IPS DF 4.7 (cell line): Measurements from ENCODE around the gene MAP7D1.

Experiments
- DNase-seq: peaks from one replicate; pipeline ENCODE4 v3.0.0-alpha.2; 2013; ENCODE audit warnings: low spot score; ENCODE audit errors: extremely low read depth

The MAP7D1 gene

GRCh38 chr1:36126797-36127500, 29.0 kb upstream of the MAP7D1 start:
- DNase-seq, result no peak

GRCh38 chr1:36128126-36128904, 27.6 kb upstream of the MAP7D1 start:
- no peak for DNase-seq

- DNase-seq, result no peak
These were observed 27.1 kb upstream of the MAP7D1 start for GRCh38 chr1:36128905-36129206.

GRCh38 chr1:36132029-36132428, 23.9 kb upstream of the MAP7D1 start:
- DNase-seq, result no peak

- no peak for DNase-seq
These were observed 22.5 kb upstream of the MAP7D1 start for GRCh38 chr1:36133484-36133883.

GRCh38 chr1:36134031-36134430, 21.9 kb upstream of the MAP7D1 start:
- DNase-seq, result no peak

GRCh38 chr1:36134505-36135329, 21.2 kb upstream of the MAP7D1 start:
- DNase-seq, result peak; percentile 44

GRCh38 chr1:36135330-36135667, 20.7 kb upstream of the MAP7D1 start:
- no peak for DNase-seq

- DNase-seq, result no peak
These were observed 20.2 kb upstream of the MAP7D1 start for GRCh38 chr1:36135796-36136195.

GRCh38 chr1:36136535-36136934, 19.4 kb upstream of the MAP7D1 start:
- no peak for DNase-seq

- DNase-seq, result no peak
These were observed 18.7 kb upstream of the MAP7D1 start for GRCh38 chr1:36137226-36137625.

GRCh38 chr1:36137776-36138175, 18.2 kb upstream of the MAP7D1 start:
- DNase-seq, result no peak

- DNase-seq, result no peak
These were observed 16.4 kb upstream of the MAP7D1 start for GRCh38 chr1:36139521-36139920.

- no peak for DNase-seq
These were observed 13.8 kb upstream of the MAP7D1 start for GRCh38 chr1:36142121-36142520.

GRCh38 chr1:36143424-36143823, 12.5 kb upstream of the MAP7D1 start:
- DNase-seq, result no peak

GRCh38 chr1:36144413-36144812, 11.5 kb upstream of the MAP7D1 start:
- DNase-seq, result no peak

GRCh38 chr1:36148821-36149236, 7.1 kb upstream of the MAP7D1 start:
- DNase-seq, result no peak

- peak; percentile 99 for DNase-seq
These were observed 6.6 kb upstream of the MAP7D1 start, which contains the start of gene TRAPPC3 for GRCh38 chr1:36149237-36149972. TRAPPC3 (minus strand) TSS chr1:36149486; CDS start chr1:36149378, 108 bp downstream.

- DNase-seq, result no peak
These were observed 6.0 kb upstream of the MAP7D1 start for GRCh38 chr1:36149973-36150295.

- DNase-seq, result peak; percentile 44
These were observed 5.4 kb upstream of the MAP7D1 start for GRCh38 chr1:36150296-36151133.
